SK-N-SH (cell line): Measurements from ENCODE around the gene PGAP2. TPM values are rescaled to one million over a fixed set of nuclear protein-coding genes. Genes with fewer than 3 reads are reported as not detected.

Source experiments
- CTCF ChIA-PET: fragments of 300-600, 350-600 bp; formaldehyde crosslinking; extraction: SDS; loops from one replicate; lab custom pipeline; 2021; lab: Yijun Ruan, JAX
- POLR2A ChIA-PET: fragments of 350-600 bp; sonication (Branson Sonifier 250); formaldehyde crosslinking; extraction: SDS; loops from one replicate; lab custom pipeline; 2020; ENCODE audit warnings: antibody characterized with exemption, inconsistent platforms; lab: Yijun Ruan, JAX
- DNase-seq: peaks from one replicate; pipeline ENCODE4 v3.0.0; 2012
- H2AFZ ChIP-seq: fragments of 200-600 bp; sonication (generic); 2 replicates; pipeline ENCODE4 v1.8.1; 2016; ENCODE audit warnings: antibody characterized with exemption, mild to moderate bottlenecking, low read depth
- H3F3A ChIP-seq: fragments of 200-600 bp; sonication (generic); replicated peaks from 2 replicates; pipeline ENCODE3; 2016; ENCODE audit warnings: antibody characterized with exemption, mild to moderate bottlenecking; ENCODE audit not compliant: insufficient read depth
- H3K27ac ChIP-seq, 2 experiments: fragments of 200-500 bp in 1 of 2; fragments of 200-600 bp in 1 of 2; sonication (Bioruptor generic) in 1 of 2; sonication (generic), shearing (Covaris generic) in 1 of 2; 2 replicates each; pipeline versions ENCODE4 v1.5.1 to v1.6.1; 2014 to 2016; ENCODE audit warnings: low read depth in 2 of 2, inconsistent platforms in 1 of 2, low read length in 1 of 2, mild to moderate bottlenecking in 1 of 2, mixed read lengths in 1 of 2
- H3K27me3 ChIP-seq: fragments of 200-600 bp; sonication (generic), shearing (Covaris generic); 2 replicates; pipeline ENCODE4 v1.6.1; 2016; ENCODE audit warnings: mixed run types; ENCODE audit not compliant: insufficient read depth
- H3K36me3 ChIP-seq, 2 experiments: fragments of 200-500 bp in 1 of 2; fragments of 200-600 bp in 1 of 2; sonication (Bioruptor generic) in 1 of 2; sonication (generic) in 1 of 2; replicated peaks in 1 of 2; 2 replicates each; pipeline versions ENCODE3 to v1.5.1; 2014 to 2016; ENCODE audit warnings: low read length in 1 of 2, mild to moderate bottlenecking in 1 of 2; ENCODE audit not compliant: insufficient read depth in 2 of 2, control insufficient read depth in 1 of 2
- H3K4me1 ChIP-seq, 2 experiments: fragments of 200-500 bp in 1 of 2; fragments of 200-600 bp in 1 of 2; sonication (Bioruptor generic) in 1 of 2; sonication (generic), shearing (Covaris generic) in 1 of 2; 2 replicates each; pipeline versions ENCODE4 v1.5.1 to v1.6.1; 2014 to 2016; ENCODE audit warnings: low read depth in 1 of 2, low read length in 1 of 2, mixed run types in 1 of 2; ENCODE audit not compliant: insufficient read depth in 2 of 2, control insufficient read depth in 1 of 2
- H3K4me2 ChIP-seq: fragments of 200-600 bp; sonication (generic), shearing (Covaris generic); 2 replicates; pipeline ENCODE4 v1.6.1; 2017; ENCODE audit warnings: mixed run types
- H3K4me3 ChIP-seq, 2 experiments: fragments of 200-500 bp in 1 of 2; fragments of 200-600 bp in 1 of 2; sonication (Bioruptor generic) in 1 of 2; sonication (generic), shearing (Covaris generic) in 1 of 2; 2 replicates each; pipeline versions ENCODE4 v1.5.1 to v1.8.1; 2014 to 2016; ENCODE audit warnings: low read depth in 2 of 2, inconsistent platforms in 1 of 2, low read length in 1 of 2, mild to moderate bottlenecking in 1 of 2, mixed read lengths in 1 of 2, moderate library complexity in 1 of 2
- H3K79me2 ChIP-seq: fragments of 200-600 bp; sonication (generic); 2 replicates; pipeline ENCODE4 v1.8.1; 2017; ENCODE audit warnings: mild to moderate bottlenecking; ENCODE audit not compliant: insufficient read depth
- H3K9ac ChIP-seq: fragments of 200-600 bp; sonication (generic); 2 replicates; pipeline ENCODE4 v1.6.1; 2017; ENCODE audit warnings: mixed run types
- H3K9me2 ChIP-seq: fragments of 200-600 bp; sonication (generic); 2 replicates; pipeline ENCODE4 v1.6.1; 2017; ENCODE audit warnings: mixed run types
- H3K9me3 ChIP-seq: fragments of 200-600 bp; sonication (generic); 2 replicates; pipeline ENCODE4 v1.6.1; 2017; ENCODE audit warnings: mixed run types, mild to moderate bottlenecking, moderate library complexity
- H4K20me1 ChIP-seq: fragments of 200-600 bp; sonication (generic); 2 replicates; pipeline ENCODE4 v1.6.1; 2017; ENCODE audit warnings: mild to moderate bottlenecking, mixed run types; ENCODE audit not compliant: insufficient read depth
- CTCF ChIP-seq: fragments of 200-600 bp; sonication (generic); IDR thresholded peaks from 2 replicates; pipeline ENCODE4 v1.6.1; 2017; ENCODE audit warnings: antibody characterized with exemption, mild to moderate bottlenecking, moderate library complexity
- ELF1 ChIP-seq: IDR thresholded peaks from 2 replicates; pipeline ENCODE4 v1.4.0; 2012
- FOXJ3 ChIP-seq: sonication (generic); formaldehyde crosslinking; IDR thresholded peaks from 2 replicates; pipeline ENCODE4 v1.5.1; 2020; ENCODE audit warnings: mild to moderate bottlenecking, missing genetic modification reagents
- MAX ChIP-seq: IDR thresholded peaks from 2 replicates; pipeline ENCODE4 v1.4.0; 2012; ENCODE audit warnings: low read depth
- MXI1 ChIP-seq: IDR thresholded peaks from 2 replicates; pipeline ENCODE4 v1.6.1; 2012; ENCODE audit warnings: mild to moderate bottlenecking, low read depth, low read length, improper control_type of control experiment
- NFIC ChIP-seq: IDR thresholded peaks from 2 replicates; pipeline ENCODE4 v1.4.0; 2012; ENCODE audit warnings: borderline replicate concordance
- NRF1 ChIP-seq: IDR thresholded peaks from 2 replicates; pipeline ENCODE4 v1.6.1; 2012; ENCODE audit warnings: low read depth, mild to moderate bottlenecking, low read length
- POLR2AphosphoS5 ChIP-seq: IDR thresholded peaks from 2 replicates; pipeline ENCODE4 v1.6.1; 2012; ENCODE audit warnings: low read depth, low read length
- RAD21 ChIP-seq: IDR thresholded peaks from 2 replicates; pipeline ENCODE4 v1.6.1; 2012; ENCODE audit warnings: mild to moderate bottlenecking, low read length
- RCOR1 ChIP-seq: fragments of 150-350 bp; IDR thresholded peaks from 2 replicates; pipeline ENCODE4 v1.6.1; 2017; ENCODE audit warnings: antibody characterized with exemption, low read length
- SIN3A ChIP-seq: IDR thresholded peaks from 2 replicates; pipeline ENCODE4 v1.6.1; 2012; ENCODE audit warnings: low read depth, mild to moderate bottlenecking, low read length, moderate library complexity, borderline replicate concordance
- SMC3 ChIP-seq: IDR thresholded peaks from 2 replicates; pipeline ENCODE4 v1.6.1; 2012; ENCODE audit warnings: low read depth, low read length, improper control_type of control experiment
- TAF1 ChIP-seq: IDR thresholded peaks from 2 replicates; pipeline ENCODE4 v1.6.1; 2012; ENCODE audit warnings: low read depth, mild to moderate bottlenecking, low read length, moderate library complexity, borderline replicate concordance
- TCF12 ChIP-seq: IDR thresholded peaks from 2 replicates; pipeline ENCODE4 v1.4.0; 2012
- USF2 ChIP-seq: fragments of 150-350 bp; IDR thresholded peaks from 2 replicates; pipeline ENCODE4 v1.6.1; 2017; ENCODE audit warnings: antibody characterized with exemption, low read length, low read depth, borderline replicate concordance
- WGBS: methylation state at CpG from one replicate; pipeline ENCODE4 v1.1.6; 2017; ENCODE audit warnings: low lambda C conversion rate; 5-methylcytosine and 5-hydroxymethylcytosine counted together
- polyA plus RNA-seq, 3 experiments: library from polyadenylated mRNA; depleted of rRNA; stranded (reverse); fragments of >200 nt; gene quantifications; 2 replicates each; pipeline ENCODE4 v1.2.3, GENCODE V29; 2012

PGAP2 gene
- polyA plus RNA-seq, 1 of the 3 experiments (the other 2 are of a cell fraction), result 41.3 TPM

- ChIA-PET POLR2A (interaction anchor here (1.2 kb wide), 1 partner anchor 32 kb away, joined by 5 read pairs; no protein-coding TSS in a partner anchor), CTCF (interaction anchor here (0.6 to 3.7 kb wide), 17 partner anchors 8 to 264 kb away, joined by 3 to 34 read pairs (median 5); partner anchors contain the start of genes NUP98, RHOG and STIM1)
- peak overlapping the region; percentile 97 for H2AFZ ChIP-seq
- peak overlapping the region in 1 of 2 experiments; percentile 24; a peak in 1 of 4 replicates for H3K27ac ChIP-seq
- 15% methylated on average over 3 of the region's 5 CpGs for WGBS
- H3K36me3 ChIP-seq, result no peaks in the 10 kb centered on the region
- peak overlapping the region; percentile 72 for H3K9ac ChIP-seq
- peaks cover 3 to 8% of the 10 kb centered on the region in 2 experiments; a peak in 3 of 4 replicates for H3K4me1 ChIP-seq
- TF ChIP-seq RAD21, result peak; percentile 69
- no peak for TF ChIP-seq USF2
- TF ChIP-seq MAX, result peak; percentile 30; the same call in 1 of the 2 replicates
- peak; percentile 20; the same call in 1 of the 2 replicates for TF ChIP-seq SMC3
- TF ChIP-seq TCF12, result peak; percentile 47; the same call in 1 of the 2 replicates
- no peak for TF ChIP-seq SIN3A
- TF ChIP-seq NFIC, result no peak
- TF ChIP-seq CTCF, result peak; percentile 53
- 0 out of 2 replicates have a peak, but pooled peaks have one; percentile 23 for TF ChIP-seq MXI1
- H3K27me3 ChIP-seq, result no peaks in the 10 kb centered on the region
- peak; percentile 68 for DNase-seq
- peaks cover 9% of the 10 kb centered on the region for H3F3A ChIP-seq
- H3K79me2 ChIP-seq, result no peaks in the 10 kb centered on the region
- no peaks in the 10 kb centered on the region for H3K9me2 ChIP-seq
- H4K20me1 ChIP-seq, result no peaks in the 10 kb centered on the region
- peak overlapping the region; percentile 98 for H3K4me2 ChIP-seq
- peak overlapping the region; percentile 70 to 83 for H3K4me3 ChIP-seq
- H3K9me3 ChIP-seq, result no peaks in the 10 kb centered on the region
Observed at GRCh38 chr11:3808861-3809623, 682 bp downstream of the PGAP2 start.

GRCh38 chr11:3809624-3809928 lies 1.2 kb downstream of the PGAP2 start:
- Histone ChIP-seq H4K20me1 (no peaks in the 10 kb centered on the region), H3K4me3 (no peak overlapping the region), H3K79me2 (no peaks in the 10 kb centered on the region)
- POLR2A ChIA-PET, result interaction anchor here (1.3 kb wide), 1 partner anchor 30 kb away, joined by 4 read pairs; no protein-coding TSS in a partner anchor
- TF ChIP-seq POLR2AphosphoS5 (no peak), MAX (no peak), CTCF (no peak), ELF1 (no peak), NRF1 (no peak), RCOR1 (no peak), TAF1 (no peak), FOXJ3 (CRISPR knock-in tag) (no peak)
- TF ChIP-seq, all 33 proteins: peak for 0
- CTCF ChIA-PET, result interaction anchor here (0.6 to 3.7 kb wide), 13 partner anchors 10 to 233 kb away, joined by 3 to 34 read pairs (median 5); partner anchors contain the start of genes NUP98, RHOG and STIM1
- Histone ChIP-seq H3K9ac (no peak overlapping the region), H3K9me2 (no peaks in the 10 kb centered on the region), H3K27ac (no peak overlapping the region), H2AFZ (no peak overlapping the region), H3K9me3 (no peaks in the 10 kb centered on the region), H3K4me1 (peaks cover 3 to 8% of the 10 kb centered on the region in 2 experiments; a peak in 3 of 4 replicates), H3K4me2 (no peak overlapping the region), H3F3A (peaks cover 3% of the 10 kb centered on the region), H3K36me3 (no peaks in the 10 kb centered on the region), H3K27me3 (no peaks in the 10 kb centered on the region)
- WGBS, result 100% methylated on average over 1 of the region's 1 CpG
- no peak for DNase-seq
